Stimulated activated CD4-positive, alpha-beta T cell treated with anti-CD3 and anti-CD28 coated beads, TNF-alpha, amount 100 ng/mL, for 1 hour (primary cell): Measurements from ENCODE around the gene LENG8.
"Not testable (repeated sequence)": the region's sequence is repeated elsewhere in the genome, so short reads cannot be mapped to it uniquely, and the experiment has no call there.

ENCODE experiments used
- DNase-seq, 3 donors: peaks; one replicate each; pipeline ENCODE4 v3.0.0-alpha.2; 2020; ENCODE audit warnings: low read depth in 3 of 3, low spot score in 1 of 3

LENG8 gene

DNA sequence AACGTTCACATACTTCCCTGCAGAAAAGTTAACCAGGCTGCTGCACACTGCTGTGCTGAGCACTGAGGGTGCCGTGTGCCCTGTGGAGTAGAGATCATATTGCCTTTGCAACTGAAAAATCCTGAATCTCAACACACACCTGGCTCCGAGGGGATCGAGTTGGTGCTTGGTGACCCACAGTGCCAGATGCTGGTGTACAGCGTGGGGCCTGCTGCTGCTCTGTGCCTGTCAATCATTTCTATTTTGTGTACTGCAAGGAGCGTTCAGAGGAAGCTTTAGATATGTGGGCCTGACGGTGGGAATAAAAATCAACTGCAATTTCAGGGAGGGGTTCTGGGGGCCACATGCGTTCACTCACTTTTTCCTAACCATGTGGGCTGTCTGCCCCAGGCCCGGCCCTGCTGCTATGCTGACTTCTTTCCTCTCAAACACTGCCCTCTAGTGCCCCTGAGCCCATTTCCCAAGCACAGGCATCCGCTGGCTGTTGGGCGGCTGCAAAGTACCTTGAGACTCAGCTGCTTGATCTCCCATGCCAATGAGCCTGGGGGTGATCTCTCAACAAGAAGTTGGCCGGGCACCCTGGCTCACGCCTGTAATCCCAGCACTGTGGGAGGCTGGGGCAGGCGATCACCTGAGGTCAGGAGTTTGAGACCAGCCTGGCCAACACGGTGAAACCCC lies 9.7 kb upstream of the LENG8 start:
- DNase-seq = no peak

DNA sequence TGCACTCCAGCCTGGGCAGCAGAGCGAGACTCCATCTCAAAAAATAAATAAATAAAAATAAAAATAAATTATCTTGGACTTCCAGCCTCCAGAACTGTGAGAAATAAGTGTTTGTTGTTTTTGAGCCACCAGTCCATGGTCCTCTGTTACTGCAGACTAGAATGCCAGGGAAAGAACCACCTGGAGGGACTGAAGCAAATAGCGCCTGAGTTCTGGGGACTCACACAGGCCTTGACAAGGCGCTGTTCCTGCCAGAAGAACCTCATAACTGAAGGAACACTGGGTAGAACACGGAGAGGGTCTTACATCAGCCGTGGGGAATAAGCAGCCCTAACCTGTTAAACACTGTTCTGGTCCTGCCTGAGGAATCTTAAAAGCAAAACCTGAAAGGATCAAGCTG lies 8.4 kb upstream of the LENG8 start:
- no peak for DNase-seq

DNA sequence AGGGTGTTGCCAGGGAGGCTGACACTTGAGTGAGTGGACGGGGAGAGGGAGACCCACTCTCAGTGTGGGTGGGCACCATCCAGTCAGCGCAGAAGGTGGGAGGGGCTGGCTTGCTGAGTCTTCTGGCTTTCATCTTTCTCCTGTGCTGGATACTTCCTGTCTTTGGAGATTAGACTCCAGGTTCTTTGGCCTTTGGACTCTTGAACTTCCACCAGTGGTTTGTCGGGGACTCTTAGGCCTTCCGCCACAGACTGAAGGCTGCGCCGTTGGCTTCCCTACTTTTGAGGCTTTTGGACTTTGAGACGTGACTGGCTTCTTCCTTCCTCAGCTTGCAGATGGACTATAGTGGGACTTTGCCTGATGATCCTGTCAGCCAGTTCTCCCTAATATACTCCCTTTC lies 4.3 kb upstream of the LENG8 start:
- DNase-seq = no peak

DNA sequence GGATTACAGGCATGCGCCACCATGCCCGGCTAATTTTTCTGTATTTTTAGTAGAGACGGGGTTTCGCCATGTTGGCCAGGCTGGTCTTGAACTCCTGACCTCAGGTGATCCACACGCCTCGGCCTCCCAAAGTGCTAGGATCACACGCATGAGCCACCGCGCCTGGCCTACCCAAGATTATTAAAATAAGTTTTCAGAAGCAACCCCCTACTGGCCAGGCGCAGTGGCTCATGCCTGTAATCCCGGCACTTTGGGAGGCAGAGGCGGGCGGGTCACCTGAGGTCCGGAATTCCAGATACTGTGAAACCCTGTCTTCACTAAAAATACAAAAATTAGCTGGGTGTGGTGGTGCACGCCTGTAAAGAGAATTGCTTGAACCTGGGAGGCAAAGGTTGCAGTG lies 2.6 kb upstream of the LENG8 start:
- DNase-seq = not testable (repeated sequence)

DNA sequence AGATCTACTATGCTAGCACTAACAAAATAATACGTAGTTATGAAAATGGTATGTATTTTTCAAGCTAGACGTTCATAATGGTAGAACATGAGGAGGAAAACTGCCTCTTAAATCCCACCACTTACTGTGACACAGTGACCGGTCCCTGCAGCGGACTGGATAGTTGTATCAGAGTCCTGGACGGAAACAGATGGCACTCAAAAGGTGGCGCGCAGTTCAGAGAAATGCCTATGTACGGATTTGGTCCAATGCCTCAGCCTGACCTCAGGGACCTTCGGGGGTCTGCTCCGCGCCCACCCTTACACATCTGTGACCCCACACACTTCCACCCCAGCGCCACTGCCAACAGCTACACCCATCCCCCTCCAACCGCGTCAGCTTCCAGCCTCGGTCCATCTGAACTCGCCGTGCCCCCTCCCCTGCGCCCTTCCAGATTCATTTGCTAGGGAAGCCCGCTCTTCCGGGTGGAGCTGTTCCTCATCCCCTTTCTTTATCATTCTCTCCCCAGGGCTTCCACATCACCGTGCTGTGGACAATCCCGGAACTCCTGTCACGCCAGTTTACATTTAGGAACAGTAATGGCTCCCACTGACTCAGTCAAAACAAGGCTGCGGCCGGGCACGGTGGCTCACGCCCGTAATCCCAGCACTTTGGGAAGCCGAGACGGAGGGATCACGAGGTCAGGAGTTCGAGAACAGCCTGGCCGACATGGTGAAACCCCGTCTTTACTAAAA lies 792 bp upstream of the LENG8 start:
- peak in 1 of 3 donors; percentile 35 for DNase-seq

DNA sequence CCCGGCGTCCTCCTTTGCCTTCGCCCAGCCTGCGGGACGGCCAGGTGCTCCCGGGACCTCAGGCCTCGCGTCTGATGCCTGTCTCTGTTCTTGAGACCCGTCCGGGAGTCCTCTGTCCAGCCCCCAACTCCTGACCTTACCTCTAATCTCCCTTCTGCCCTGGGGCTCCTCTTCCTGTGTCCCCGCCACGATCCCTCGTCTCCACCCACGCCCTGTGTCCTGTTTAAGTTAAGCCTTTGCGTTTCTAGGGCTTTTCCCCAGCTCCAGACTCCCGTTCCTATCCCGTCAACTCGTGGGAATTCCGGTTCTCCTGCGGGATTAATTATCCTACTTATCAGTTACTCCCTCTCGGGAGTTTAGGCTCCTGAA lies 686 bp downstream of the LENG8 start:
- no peak for DNase-seq

DNA sequence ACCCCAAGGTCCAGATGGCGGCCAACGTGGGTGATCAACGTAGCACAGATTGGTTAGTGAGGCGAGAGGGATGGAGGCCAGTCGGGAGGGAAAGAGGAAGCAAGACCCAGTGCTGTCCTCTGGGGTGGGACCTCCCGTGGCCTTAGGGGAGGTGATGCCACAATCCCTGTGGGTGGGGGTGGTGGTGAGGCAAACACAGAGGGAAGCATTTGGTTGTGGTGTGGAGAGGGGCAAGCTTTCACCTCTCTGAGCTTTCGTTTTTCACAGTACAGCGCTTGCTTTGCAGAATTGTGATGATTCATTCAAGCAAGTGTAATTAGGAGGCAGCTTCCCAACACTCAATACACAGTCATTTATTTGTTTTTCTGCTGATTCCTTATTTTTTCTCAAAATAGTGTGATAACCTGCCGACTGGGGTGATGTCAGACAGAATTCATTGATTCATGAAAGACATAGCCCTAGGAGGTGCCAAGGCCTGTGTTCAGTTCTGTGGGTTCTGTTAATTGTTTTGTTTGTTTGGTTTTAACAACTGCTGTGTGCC lies 2.4 kb downstream of the LENG8 start:
- DNase-seq = no peak

DNA sequence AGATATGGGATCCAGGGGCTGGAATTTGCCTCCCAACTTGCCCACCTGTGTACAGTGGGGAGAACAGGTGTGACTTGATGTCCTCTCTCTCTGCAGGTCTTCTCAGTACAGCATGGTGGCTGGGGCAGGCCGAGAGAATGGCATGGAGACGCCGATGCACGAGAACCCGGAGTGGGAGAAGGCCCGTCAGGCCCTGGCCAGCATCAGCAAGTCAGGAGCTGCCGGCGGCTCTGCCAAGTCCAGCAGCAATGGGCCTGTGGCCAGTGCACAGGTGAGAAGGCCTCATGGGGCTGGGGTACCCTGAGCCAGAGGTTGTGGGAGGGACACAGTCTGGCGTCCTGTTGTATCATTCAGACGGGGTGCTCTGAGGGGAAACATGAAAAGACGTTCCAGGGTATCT lies 3.0 kb downstream of the LENG8 start:
- DNase-seq = no peak

DNA sequence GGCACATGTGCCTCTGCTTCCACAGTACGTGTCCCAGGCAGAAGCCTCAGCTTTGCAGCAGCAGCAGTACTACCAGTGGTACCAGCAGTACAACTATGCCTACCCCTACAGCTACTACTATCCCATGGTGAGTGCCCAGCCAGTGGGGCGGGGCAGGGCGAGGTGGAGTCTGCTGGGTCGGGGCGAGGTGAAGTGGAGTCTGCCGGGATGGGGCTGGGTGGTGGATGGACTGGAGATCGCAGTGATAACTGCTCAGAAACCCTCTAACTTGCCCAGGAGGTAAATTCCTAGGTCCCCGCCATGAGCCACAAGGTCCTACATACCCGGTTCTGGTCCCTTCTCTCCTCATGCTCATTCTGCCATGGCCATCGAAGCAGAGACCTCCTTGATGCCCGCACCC lies 3.6 kb downstream of the LENG8 start:
- DNase-seq = no peak

DNA sequence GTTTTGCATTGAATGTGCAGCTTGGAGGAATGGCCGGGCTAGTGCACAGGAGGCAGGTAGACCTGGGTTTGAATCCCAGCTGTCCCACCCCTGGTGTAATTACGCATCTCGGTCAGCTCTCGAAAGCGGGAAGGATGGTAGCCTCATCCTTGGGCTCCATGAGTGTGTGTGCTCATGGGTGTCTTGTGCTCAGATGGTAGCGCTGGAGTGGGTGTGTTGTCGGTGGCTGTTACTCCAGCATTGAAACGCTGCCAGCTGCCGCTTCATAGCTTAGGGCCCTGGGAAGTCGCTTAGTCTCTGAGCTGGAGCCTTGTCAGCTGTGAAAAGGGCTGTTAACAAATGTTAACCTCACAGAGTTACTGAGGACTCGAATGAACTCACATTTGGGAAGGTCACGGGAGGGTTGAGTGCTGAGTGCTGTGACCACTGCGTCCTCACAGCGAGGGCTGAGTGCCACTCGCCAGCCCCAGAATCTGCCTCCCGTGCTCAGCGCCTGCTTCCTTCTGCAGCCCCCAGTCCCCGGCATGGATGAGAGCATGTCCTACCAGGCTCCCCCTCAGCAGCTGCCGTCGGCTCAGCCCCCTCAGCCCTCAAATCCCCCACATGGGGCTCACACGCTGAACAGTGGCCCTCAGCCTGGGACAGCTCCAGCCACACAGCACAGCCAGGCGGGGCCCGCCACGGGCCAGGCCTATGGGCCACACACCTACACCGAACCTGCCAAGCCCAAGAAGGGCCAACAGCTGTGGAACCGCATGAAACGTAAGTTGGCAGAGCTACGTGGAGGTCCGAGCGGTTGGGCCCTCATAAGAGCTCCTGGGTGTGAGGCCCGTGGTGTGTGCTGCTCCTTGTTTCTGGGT lies 5.2 kb downstream of the LENG8 start:
- DNase-seq = no peak

DNA sequence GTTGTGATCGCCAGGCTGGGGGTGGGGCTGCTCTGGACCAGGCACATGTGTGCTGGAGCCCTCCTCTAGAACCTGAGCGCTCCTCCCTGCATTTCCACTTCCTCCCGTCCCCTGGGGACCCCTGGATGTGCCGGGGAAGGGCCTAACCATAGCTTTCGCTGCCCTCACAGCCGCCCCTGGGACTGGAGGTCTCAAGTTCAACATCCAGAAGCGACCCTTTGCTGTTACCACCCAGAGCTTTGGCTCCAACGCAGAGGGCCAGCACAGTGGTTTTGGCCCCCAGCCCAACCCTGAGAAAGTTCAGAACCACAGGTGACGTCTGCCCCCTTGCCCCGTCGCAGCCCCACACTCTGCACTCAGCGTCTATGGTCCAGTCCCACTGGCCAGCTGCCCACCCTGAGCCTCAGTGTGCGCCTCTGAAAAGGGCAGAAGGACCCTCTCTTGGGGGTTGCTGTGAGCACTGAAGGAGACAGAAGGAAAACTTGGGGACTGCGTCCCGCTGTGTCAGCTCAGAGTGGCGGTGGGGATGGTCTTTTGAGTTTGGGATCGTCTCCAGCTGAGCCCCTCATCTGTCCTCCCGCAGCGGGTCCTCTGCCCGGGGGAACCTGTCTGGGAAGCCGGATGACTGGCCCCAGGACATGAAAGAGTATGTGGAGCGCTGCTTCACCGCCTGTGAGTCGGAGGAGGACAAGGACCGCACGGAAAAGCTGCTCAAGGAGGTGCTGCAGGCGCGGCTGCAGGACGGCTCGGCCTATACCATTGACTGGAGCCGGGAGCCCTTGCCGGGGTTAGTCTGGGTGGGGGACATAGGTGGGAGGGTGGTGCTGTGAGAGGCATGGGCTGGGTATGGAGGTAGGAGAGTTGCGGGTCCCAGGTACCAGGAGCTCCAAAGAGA lies 6.0 kb downstream of the LENG8 start:
- no peak for DNase-seq

DNA sequence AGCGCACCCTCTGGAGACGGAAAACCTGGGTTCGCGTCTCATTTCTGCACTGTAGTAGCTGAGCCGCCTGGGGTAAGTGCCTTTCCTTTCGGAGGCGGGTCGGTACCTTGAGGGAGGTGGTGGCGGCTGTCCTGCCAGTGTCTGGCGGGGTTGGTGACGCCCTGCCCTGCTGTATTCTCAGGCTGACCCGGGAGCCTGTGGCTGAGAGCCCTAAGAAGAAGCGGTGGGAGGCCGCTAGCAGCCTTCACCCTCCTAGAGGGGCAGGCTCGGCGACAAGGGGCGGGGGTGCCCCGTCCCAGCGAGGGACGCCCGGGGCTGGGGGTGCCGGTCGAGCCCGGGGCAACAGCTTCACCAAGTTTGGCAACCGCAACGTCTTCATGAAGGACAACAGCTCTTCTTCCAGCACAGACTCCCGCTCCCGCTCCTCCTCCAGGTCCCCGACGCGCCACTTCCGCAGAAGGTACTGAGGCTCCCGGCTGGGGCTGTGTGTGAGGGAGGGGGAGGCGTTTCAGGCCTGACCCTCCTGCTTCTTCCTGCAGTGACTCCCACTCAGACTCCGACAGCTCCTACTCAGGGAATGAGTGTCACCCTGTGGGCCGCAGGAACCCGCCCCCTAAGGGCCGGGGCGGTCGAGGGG lies 6.9 kb downstream of the LENG8 start:
- DNase-seq = no peak

DNA sequence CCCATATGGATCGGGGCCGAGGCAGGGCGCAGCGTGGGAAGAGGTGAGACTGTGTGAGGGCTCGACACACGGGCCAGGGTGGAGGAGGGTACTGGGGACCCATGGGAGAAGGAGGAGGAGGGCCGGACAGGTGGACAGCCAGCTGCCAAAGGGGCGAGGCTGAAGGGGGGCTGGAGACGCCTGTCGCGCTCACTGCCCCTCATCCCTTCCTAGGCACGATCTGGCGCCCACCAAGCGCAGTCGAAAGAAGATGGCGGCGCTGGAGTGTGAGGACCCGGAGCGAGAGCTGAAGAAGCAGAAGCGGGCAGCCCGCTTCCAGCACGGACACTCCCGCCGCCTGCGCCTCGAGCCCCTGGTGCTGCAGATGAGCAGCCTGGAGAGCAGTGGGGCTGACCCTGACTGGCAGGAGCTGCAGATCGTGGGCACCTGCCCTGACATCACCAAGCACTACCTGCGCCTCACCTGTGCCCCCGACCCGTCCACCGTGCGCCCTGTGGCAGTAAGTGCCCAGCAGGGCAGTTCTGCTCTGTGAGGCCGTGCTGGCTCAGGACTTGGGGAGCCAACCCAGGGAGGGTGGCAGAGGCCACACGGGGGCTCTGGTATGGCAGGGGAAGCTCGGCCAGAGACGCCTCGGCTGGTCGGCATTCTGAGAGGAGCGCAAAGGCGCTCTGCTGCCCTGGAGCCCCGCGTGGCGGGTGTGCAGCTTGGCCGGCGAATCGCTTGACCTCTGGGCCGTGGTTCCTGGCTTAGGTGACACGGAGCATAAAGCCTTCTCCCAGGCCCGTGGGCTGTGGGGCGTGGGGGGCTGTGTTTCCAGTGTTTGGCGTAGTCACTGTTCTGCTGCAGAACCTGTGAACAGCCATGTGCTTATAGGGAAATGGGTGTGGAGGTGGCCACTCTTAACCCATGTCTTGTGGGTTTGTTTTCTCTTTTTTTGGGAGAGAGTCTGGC lies 7.7 kb downstream of the LENG8 start:
- no peak for DNase-seq

DNA sequence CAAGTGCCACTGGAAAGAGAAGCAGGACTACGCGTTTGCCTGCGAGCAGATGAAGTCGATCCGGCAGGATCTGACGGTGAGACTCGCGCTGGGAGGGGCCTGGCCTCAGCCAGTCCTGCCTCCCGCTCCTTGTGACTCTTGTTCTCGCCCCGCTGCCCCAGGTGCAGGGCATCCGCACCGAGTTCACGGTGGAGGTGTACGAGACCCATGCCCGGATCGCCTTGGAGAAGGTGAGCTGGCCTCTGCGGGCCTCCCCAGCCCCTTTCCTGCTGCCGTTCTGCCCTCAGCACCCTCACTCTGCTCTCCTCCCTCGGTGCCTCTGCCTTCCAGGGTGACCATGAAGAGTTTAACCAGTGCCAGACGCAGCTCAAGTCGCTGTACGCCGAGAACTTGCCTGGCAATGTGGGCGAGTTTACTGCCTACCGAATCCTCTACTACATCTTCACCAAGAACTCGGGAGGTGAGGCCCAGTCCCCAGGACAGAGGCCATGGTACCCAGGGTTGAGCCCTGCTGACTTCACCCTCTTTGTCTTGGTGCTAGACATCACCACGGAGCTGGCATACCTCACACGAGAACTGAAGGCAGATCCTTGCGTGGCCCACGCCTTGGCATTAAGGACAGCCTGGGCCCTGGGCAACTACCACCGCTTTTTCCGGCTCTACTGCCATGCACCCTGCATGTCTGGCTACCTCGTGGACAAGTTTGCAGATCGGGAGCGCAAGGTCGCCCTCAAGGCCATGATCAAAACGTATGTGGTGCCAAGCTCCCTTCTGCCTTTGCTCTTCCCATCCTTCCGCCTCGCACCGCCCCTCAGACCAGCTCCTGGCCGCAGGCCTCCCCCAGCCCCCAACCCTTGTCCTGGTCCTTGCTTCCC lies 9.0 kb downstream of the LENG8 start:
- DNase-seq = no peak

DNA sequence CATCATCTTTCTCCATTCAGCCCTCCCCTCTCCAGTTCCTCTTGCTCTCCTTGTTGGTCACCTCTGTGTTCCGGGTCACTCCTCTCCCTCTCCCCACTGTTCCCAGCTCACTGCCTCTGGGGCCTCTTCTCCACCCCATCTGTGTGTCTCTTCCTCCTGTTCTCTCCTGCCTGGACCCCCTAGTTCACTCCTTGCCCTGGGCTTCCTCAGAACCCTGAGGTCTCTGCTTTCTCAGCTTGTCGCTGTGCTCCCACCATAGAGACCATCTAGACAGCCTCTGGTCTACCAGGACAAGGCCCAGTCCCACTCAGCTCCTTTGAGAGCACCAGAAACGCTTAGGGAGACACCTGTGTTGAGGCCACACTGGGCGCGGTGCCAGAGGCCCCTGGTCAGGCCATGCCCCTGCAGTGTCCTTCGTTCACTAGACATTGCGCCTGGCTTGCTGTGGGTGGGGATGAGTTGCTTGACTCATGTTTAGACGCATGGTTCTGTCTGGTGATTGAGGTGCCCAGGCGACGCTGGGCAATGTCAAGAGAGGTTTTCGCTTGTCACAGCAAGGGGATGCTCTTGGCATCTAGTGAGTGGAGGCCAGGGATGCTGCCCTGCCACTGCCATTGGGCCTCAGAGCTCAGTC lies 9.8 kb downstream of the LENG8 start:
- no peak for DNase-seq

DNA sequence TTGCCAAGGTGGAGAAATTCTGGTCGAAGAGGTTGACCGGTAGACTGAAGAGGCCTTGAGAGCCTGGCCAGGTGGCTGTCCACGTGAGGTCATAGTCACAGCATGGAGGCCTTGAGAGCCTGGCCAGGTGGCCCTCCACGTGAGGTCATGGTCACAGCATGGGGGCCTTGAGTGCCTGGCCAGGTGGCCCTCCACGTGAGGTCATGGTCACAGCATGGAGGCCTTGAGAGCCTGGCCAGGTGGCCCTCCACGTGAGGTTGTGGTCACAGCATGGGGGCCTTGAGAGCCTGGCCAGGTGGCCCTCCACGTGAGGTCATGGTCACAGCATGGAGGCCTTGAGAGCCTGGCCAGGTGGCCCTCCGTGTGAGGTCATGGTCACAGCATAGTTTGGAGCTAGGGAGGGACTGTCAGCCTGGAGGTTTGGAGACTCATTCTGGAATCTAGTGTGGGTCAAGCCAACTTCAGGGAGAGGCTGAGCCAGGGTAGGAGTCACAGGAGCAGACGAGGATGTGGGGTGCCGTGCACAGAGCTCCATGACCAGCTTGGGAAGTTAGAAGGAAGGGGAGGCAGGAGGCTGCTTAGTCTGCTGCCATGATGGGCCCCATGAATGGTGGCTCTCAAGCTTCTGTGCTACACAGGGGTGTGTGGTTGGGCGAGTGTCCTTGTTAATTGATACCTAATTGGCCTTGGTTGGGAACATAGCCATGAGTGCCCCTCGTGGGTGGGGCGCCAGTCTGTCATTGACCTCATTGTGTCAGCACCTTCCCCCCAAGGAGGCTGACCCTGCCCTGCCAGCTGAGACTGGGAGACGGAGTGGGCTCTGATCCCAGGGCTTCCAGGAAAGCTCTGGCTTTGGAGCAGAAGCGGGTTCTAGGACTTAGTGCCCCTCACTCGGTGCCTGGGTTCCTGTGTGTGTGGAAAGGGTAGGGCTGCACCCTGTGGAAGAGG lies 10.6 kb downstream of the LENG8 start:
- DNase-seq = no peak
